IPS-18c (cell line): ENCODE measurements around the gene ICAM4.
"Not testable (repeated sequence)": the region's sequence is repeated elsewhere in the genome, so short reads cannot be mapped to it uniquely, and the experiment has no call there.

Source experiments
- H3K4me3 ChIP-seq: 2 replicates; pipeline ENCODE4 v1.7.0; 2013; ENCODE audit warnings: low read depth, mild to moderate bottlenecking, low read length, moderate library complexity; ENCODE audit not compliant: insufficient read depth
- H3K9me3 ChIP-seq: one replicate; pipeline ENCODE4 v1.6.1; 2013; ENCODE audit warnings: mild to moderate bottlenecking, low read length, moderate library complexity; ENCODE audit not compliant: control insufficient read depth, insufficient read depth

The ICAM4 gene

GRCh38 chr19:10286803-10287737 lies at the start of gene ICAM4:
ICAM4 (plus strand) TSS chr19:10286955; CDS start chr19:10287013, 58 bp downstream.
- H3K4me3 ChIP-seq: peak within 1 kb of the TSS; percentile 53
- no peaks in the 10 kb centered on the region for H3K9me3 ChIP-seq

- no peaks in the 10 kb centered on the region for H3K9me3 ChIP-seq
- no peak overlapping the region; the same call in 1 of the 2 replicates for H3K4me3 ChIP-seq
These were observed 49.1 kb upstream of the ICAM4 start for GRCh38 chr19:10237702-10238101.

- H3K4me3 ChIP-seq: no peak overlapping the region
These were observed 48.5 kb upstream of the ICAM4 start for GRCh38 chr19:10238172-10238783.

GRCh38 chr19:10241826-10242449 lies 44.8 kb upstream of the ICAM4 start:
- H3K9me3 ChIP-seq, H3K4me3 ChIP-seq: not testable (repeated sequence)

More at GRCh38 chr19:10238172-10238783, 48.5 kb upstream of the ICAM4 start:
- no peaks in the 10 kb centered on the region for H3K9me3 ChIP-seq

GRCh38 chr19:10243606-10244005 lies 43.1 kb upstream of the ICAM4 start:
- Histone ChIP-seq H3K4me3 (no peak overlapping the region), H3K9me3 (no peaks in the 10 kb centered on the region)

GRCh38 chr19:10245189-10245939 lies 41.4 kb upstream of the ICAM4 start:
- H3K4me3 ChIP-seq: no peak overlapping the region
- no peaks in the 10 kb centered on the region for H3K9me3 ChIP-seq

GRCh38 chr19:10246511-10246910 lies 40.2 kb upstream of the ICAM4 start:
- H3K4me3 ChIP-seq: no peak overlapping the region
- H3K9me3 ChIP-seq: no peaks in the 10 kb centered on the region

- peak within 1 kb of the TSS; percentile 95 for H3K4me3 ChIP-seq
- no peaks in the 10 kb centered on the region for H3K9me3 ChIP-seq
These were observed 34.7 kb upstream of the ICAM4 start, which contains the start of gene MRPL4 for GRCh38 chr19:10251792-10252694. MRPL4 (plus strand) TSS chr19:10252214; CDS start chr19:10252254, 40 bp downstream.

- H3K4me3 ChIP-seq: peak overlapping the region; percentile 95
- no peaks in the 10 kb centered on the region for H3K9me3 ChIP-seq
These were observed 34.0 kb upstream of the ICAM4 start for GRCh38 chr19:10252707-10253106.

GRCh38 chr19:10254244-10254643 lies 32.5 kb upstream of the ICAM4 start:
- no peak overlapping the region for H3K4me3 ChIP-seq
- no peaks in the 10 kb centered on the region for H3K9me3 ChIP-seq

GRCh38 chr19:10255358-10255757 lies 31.4 kb upstream of the ICAM4 start:
- Histone ChIP-seq H3K4me3 (no peak overlapping the region), H3K9me3 (no peaks in the 10 kb centered on the region)

GRCh38 chr19:10256551-10256950 lies 30.2 kb upstream of the ICAM4 start:
- H3K9me3 ChIP-seq: no peaks in the 10 kb centered on the region
- no peak overlapping the region for H3K4me3 ChIP-seq

- H3K9me3 ChIP-seq: no peaks in the 10 kb centered on the region
- no peak overlapping the region for H3K4me3 ChIP-seq
These were observed 29.7 kb upstream of the ICAM4 start for GRCh38 chr19:10256970-10257615.

- Histone ChIP-seq H3K4me3 (no peak overlapping the region), H3K9me3 (no peaks in the 10 kb centered on the region)
These were observed 28.6 kb upstream of the ICAM4 start for GRCh38 chr19:10258080-10258710.

- no peak overlapping the region for H3K4me3 ChIP-seq
These were observed 27.4 kb upstream of the ICAM4 start for GRCh38 chr19:10259162-10259905.

More at GRCh38 chr19:10259162-10259905, 27.4 kb upstream of the ICAM4 start:
- H3K9me3 ChIP-seq: no peaks in the 10 kb centered on the region
